ENCODE results near the gene CCDC116.

GRCh38 chr22:21650823-21651520, 18.4 kb downstream of the CCDC116 start:
- TF ChIP-seq CTCF (IDR thresholded peaks at IDR 0.05), result no peak
- no peak for TF ChIP-seq POLR2AphosphoS5 (IDR thresholded peaks at IDR 0.05)
- TF ChIP-seq POLR2A (IDR thresholded peaks at IDR 0.05), result no peak

Data from prostate gland (tissue), 2 donors.